Common myeloid progenitor, CD34-positive (primary cell): Measurements from ENCODE around the gene TNS1.

Source experiments
- CTCF ChIA-PET: fragments of 350-600 bp; sonication (Branson Sonifier 250); formaldehyde crosslinking; loops from one replicate; lab custom pipeline; 2021; ENCODE audit warnings: antibody characterized with exemption; lab: Charles Lee
- POLR2A ChIA-PET: fragments of 350-600 bp; sonication (Branson Sonifier 250); formaldehyde crosslinking; loops from one replicate; lab custom pipeline; 2021; ENCODE audit warnings: antibody characterized with exemption; lab: Charles Lee
- DNase-seq, 3 donors: peaks; one replicate each; pipeline versions ENCODE4 v3.0.0 to v3.0.0-alpha.2; 2013
- H3K27ac ChIP-seq, 2 experiments: 1 replicate in 1 of 2; 2 replicates in 1 of 2; pipeline ENCODE4 v1.7.0; 2013; ENCODE audit warnings: inconsistent platforms in 2 of 2, low read length in 2 of 2, mild to moderate bottlenecking in 2 of 2, low read depth in 1 of 2, moderate library complexity in 1 of 2; ENCODE audit not compliant: severe bottlenecking in 2 of 2, insufficient read depth in 1 of 2, poor library complexity in 1 of 2
- H3K27me3 ChIP-seq, 5 experiments: replicated peaks in 2 of 5; 1 replicate in 3 of 5; 2 replicates in 2 of 5; pipeline versions ENCODE4 v1.6.1 to v1.7.0; 2013; ENCODE audit warnings: low read length in 4 of 5, mild to moderate bottlenecking in 2 of 5, moderate library complexity in 2 of 5, inconsistent platforms in 1 of 5; ENCODE audit not compliant: insufficient read depth in 5 of 5, control insufficient read depth in 4 of 5
- H3K36me3 ChIP-seq, 4 experiments: 1 replicate in 2 of 4; 2 replicates in 2 of 4; pipeline versions ENCODE4 v1.6.1 to v1.7.0; 2013; ENCODE audit warnings: low read length in 3 of 4, control low read depth in 1 of 4, mild to moderate bottlenecking in 1 of 4; ENCODE audit not compliant: control insufficient read depth in 4 of 4, insufficient read depth in 4 of 4
- H3K4me1 ChIP-seq, 4 experiments: 1 replicate in 3 of 4; 2 replicates in 1 of 4; pipeline versions ENCODE4 v1.6.1 to v1.7.1; 2013; ENCODE audit warnings: low read length in 3 of 4, mild to moderate bottlenecking in 3 of 4, control low read depth in 1 of 4, inconsistent platforms in 1 of 4, moderate library complexity in 1 of 4; ENCODE audit not compliant: control insufficient read depth in 4 of 4, insufficient read depth in 4 of 4; ENCODE audit errors: control extremely low read depth in 1 of 4
- H3K4me3 ChIP-seq, 7 experiments: 1 replicate in 4 of 7; 2 replicates in 3 of 7; pipeline versions ENCODE4 v1.5.1 to v1.7.0; 2013; ENCODE audit warnings: mild to moderate bottlenecking in 7 of 7, low read length in 6 of 7, moderate library complexity in 6 of 7, inconsistent platforms in 2 of 7, low read depth in 2 of 7, control low read depth in 1 of 7; ENCODE audit not compliant: insufficient read depth in 4 of 7, control insufficient read depth in 1 of 7; ENCODE audit errors: extremely low read depth in 1 of 7
- H3K9me3 ChIP-seq, 5 experiments: 1 replicate in 4 of 5; 2 replicates in 1 of 5; pipeline versions ENCODE4 v1.6.1 to v1.7.1; 2013; ENCODE audit warnings: low read length in 4 of 5, mild to moderate bottlenecking in 2 of 5, inconsistent platforms in 1 of 5, low read depth in 1 of 5, moderate library complexity in 1 of 5; ENCODE audit not compliant: control insufficient read depth in 4 of 5, insufficient read depth in 2 of 5; ENCODE audit errors: control extremely low read depth in 1 of 5
- WGBS: methylation state at CpG from one replicate; pipeline ENCODE4 v1.1.5; 2013; ENCODE audit not compliant: insufficient coverage; 5-methylcytosine and 5-hydroxymethylcytosine counted together

The TNS1 gene

GRCh38 chr2:217952409-217952808, 50.4 kb downstream of the TNS1 start:
- CTCF ChIA-PET: no interaction called here
- Histone ChIP-seq H3K4me3 (no peak overlapping the region), H3K4me1 (peaks cover 0 to 5% (median 0%) of the 10 kb centered on the region in 4 experiments), H3K27me3 (no peaks in the 10 kb centered on the region), H3K36me3 (no peaks in the 10 kb centered on the region), H3K9me3 (no peaks in the 10 kb centered on the region), H3K27ac (no peak overlapping the region)
- WGBS: 94% methylated on average over 7 of the region's 7 CpGs
- DNase-seq: no peak
- POLR2A ChIA-PET: no interaction called here

- Histone ChIP-seq H3K9me3 (no peaks in the 10 kb centered on the region), H3K27ac (no peak overlapping the region), H3K4me3 (no peak overlapping the region), H3K36me3 (no peaks in the 10 kb centered on the region), H3K4me1 (peaks cover 0 to 6% (median 0%) of the 10 kb centered on the region in 4 experiments), H3K27me3 (no peaks in the 10 kb centered on the region)
- 99% methylated on average over 8 of the region's 11 CpGs for WGBS
- POLR2A ChIA-PET: no interaction called here
- CTCF ChIA-PET: interaction anchor here (0.7 to 1.9 kb wide), 6 partner anchors 12 to 165 kb away, joined by 3 to 5 read pairs (median 4); no protein-coding TSS in a partner anchor
- no peak for DNase-seq
Measured at GRCh38 chr2:217951521-217952247, 51.1 kb downstream of the TNS1 start.

- CTCF ChIA-PET: interaction anchor here (0.7 to 1.9 kb wide), 6 partner anchors 13 to 165 kb away, joined by 3 to 5 read pairs (median 4); no protein-coding TSS in a partner anchor
- 87% methylated on average over 3 of the region's 4 CpGs for WGBS
- H3K27me3 ChIP-seq: no peaks in the 10 kb centered on the region
Measured at GRCh38 chr2:217951091-217951490, 51.7 kb downstream of the TNS1 start.

GRCh38 chr2:217950401-217950871, 52.4 kb downstream of the TNS1 start:
- Histone ChIP-seq H3K27ac (no peak overlapping the region), H3K27me3 (no peaks in the 10 kb centered on the region), H3K4me1 (peaks cover 0 to 9% (median 0%) of the 10 kb centered on the region in 4 experiments), H3K4me3 (no peak overlapping the region), H3K36me3 (no peaks in the 10 kb centered on the region), H3K9me3 (no peaks in the 10 kb centered on the region)
- DNase-seq: no peak
- ChIA-PET POLR2A (no interaction called here), CTCF (interaction anchor here (0.8 to 1.9 kb wide), 6 partner anchors 15 to 164 kb away, joined by 3 to 5 read pairs (median 4); no protein-coding TSS in a partner anchor)
- 90% methylated on average over 9 of the region's 10 CpGs for WGBS

More at GRCh38 chr2:217951091-217951490, 51.7 kb downstream of the TNS1 start:
- no peaks in the 10 kb centered on the region for H3K9me3 ChIP-seq
- POLR2A ChIA-PET: no interaction called here
- H3K4me1 ChIP-seq: peaks cover 0 to 9% (median 0%) of the 10 kb centered on the region in 4 experiments
- H3K36me3 ChIP-seq: no peaks in the 10 kb centered on the region
- DNase-seq: no peak
- H3K4me3 ChIP-seq: no peak overlapping the region
- no peak overlapping the region for H3K27ac ChIP-seq

GRCh38 chr2:217949447-217949846, 53.3 kb downstream of the TNS1 start:
- CTCF ChIA-PET: interaction anchor here (1.1 kb wide), 1 partner anchor 41 kb away, joined by 3 read pairs; no protein-coding TSS in a partner anchor

GRCh38 chr2:217948897-217949296, 53.9 kb downstream of the TNS1 start:
- Histone ChIP-seq H3K27ac (no peak overlapping the region), H3K36me3 (no peaks in the 10 kb centered on the region), H3K9me3 (no peaks in the 10 kb centered on the region), H3K4me1 (peaks cover 3 to 15% (median 4%) of the 10 kb centered on the region in 4 experiments), H3K27me3 (no peaks in the 10 kb centered on the region), H3K4me3 (no peak overlapping the region)
- POLR2A ChIA-PET: no interaction called here
- WGBS: 97% methylated on average over 4 of the region's 6 CpGs
- CTCF ChIA-PET: interaction anchor here (1.0 to 2.4 kb wide), 3 partner anchors 16 to 45 kb away, joined by 3 to 7 read pairs (median 3); no protein-coding TSS in a partner anchor
- no peak for DNase-seq

More at GRCh38 chr2:217949447-217949846, 53.3 kb downstream of the TNS1 start:
- Histone ChIP-seq H3K9me3 (no peaks in the 10 kb centered on the region), H3K4me1 (peaks cover 0 to 9% (median under 1%) of the 10 kb centered on the region in 4 experiments), H3K27me3 (no peaks in the 10 kb centered on the region), H3K27ac (no peak overlapping the region), H3K36me3 (no peaks in the 10 kb centered on the region), H3K4me3 (no peak overlapping the region)
- no peak for DNase-seq
- POLR2A ChIA-PET: no interaction called here

GRCh38 chr2:217948351-217948791, 54.4 kb downstream of the TNS1 start:
- Histone ChIP-seq H3K4me3 (no peak overlapping the region), H3K9me3 (no peaks in the 10 kb centered on the region), H3K4me1 (peaks cover 3 to 20% (median 9%) of the 10 kb centered on the region in 4 experiments), H3K27ac (no peak overlapping the region), H3K27me3 (no peaks in the 10 kb centered on the region), H3K36me3 (no peaks in the 10 kb centered on the region)
- ChIA-PET CTCF (interaction anchor here (1.0 to 2.4 kb wide), 5 partner anchors 16 to 163 kb away, joined by 3 to 7 read pairs (median 4); no protein-coding TSS in a partner anchor), POLR2A (no interaction called here)
- 97% methylated on average over 4 of the region's 4 CpGs for WGBS
- DNase-seq: no peak
